SK-N-SH (cell line): ENCODE results near the gene RMDN3. TPM values are rescaled to one million over a fixed set of nuclear protein-coding genes. Genes with fewer than 3 reads are reported as not detected.

ENCODE experiments used
- CTCF ChIA-PET: fragments of 300-600, 350-600 bp; formaldehyde crosslinking; extraction: SDS; loops from one replicate; lab custom pipeline; 2021; lab: Yijun Ruan, JAX
- POLR2A ChIA-PET: fragments of 350-600 bp; sonication (Branson Sonifier 250); formaldehyde crosslinking; extraction: SDS; loops from one replicate; lab custom pipeline; 2020; ENCODE audit warnings: antibody characterized with exemption, inconsistent platforms; lab: Yijun Ruan, JAX
- DNase-seq: peaks from one replicate; pipeline ENCODE4 v3.0.0; 2012
- H2AFZ ChIP-seq: fragments of 200-600 bp; sonication (generic); 2 replicates; pipeline ENCODE4 v1.8.1; 2016; ENCODE audit warnings: antibody characterized with exemption, mild to moderate bottlenecking, low read depth
- H3F3A ChIP-seq: fragments of 200-600 bp; sonication (generic); replicated peaks from 2 replicates; pipeline ENCODE3; 2016; ENCODE audit warnings: antibody characterized with exemption, mild to moderate bottlenecking; ENCODE audit not compliant: insufficient read depth
- H3K27ac ChIP-seq, 2 experiments: fragments of 200-500 bp in 1 of 2; fragments of 200-600 bp in 1 of 2; sonication (Bioruptor generic) in 1 of 2; sonication (generic), shearing (Covaris generic) in 1 of 2; 2 replicates each; pipeline versions ENCODE4 v1.5.1 to v1.6.1; 2014 to 2016; ENCODE audit warnings: low read depth in 2 of 2, inconsistent platforms in 1 of 2, low read length in 1 of 2, mild to moderate bottlenecking in 1 of 2, mixed read lengths in 1 of 2
- H3K27me3 ChIP-seq: fragments of 200-600 bp; sonication (generic), shearing (Covaris generic); 2 replicates; pipeline ENCODE4 v1.6.1; 2016; ENCODE audit warnings: mixed run types; ENCODE audit not compliant: insufficient read depth
- H3K36me3 ChIP-seq, 2 experiments: fragments of 200-500 bp in 1 of 2; fragments of 200-600 bp in 1 of 2; sonication (Bioruptor generic) in 1 of 2; sonication (generic) in 1 of 2; replicated peaks in 1 of 2; 2 replicates each; pipeline versions ENCODE3 to v1.5.1; 2014 to 2016; ENCODE audit warnings: low read length in 1 of 2, mild to moderate bottlenecking in 1 of 2; ENCODE audit not compliant: insufficient read depth in 2 of 2, control insufficient read depth in 1 of 2
- H3K4me1 ChIP-seq, 2 experiments: fragments of 200-500 bp in 1 of 2; fragments of 200-600 bp in 1 of 2; sonication (Bioruptor generic) in 1 of 2; sonication (generic), shearing (Covaris generic) in 1 of 2; 2 replicates each; pipeline versions ENCODE4 v1.5.1 to v1.6.1; 2014 to 2016; ENCODE audit warnings: low read depth in 1 of 2, low read length in 1 of 2, mixed run types in 1 of 2; ENCODE audit not compliant: insufficient read depth in 2 of 2, control insufficient read depth in 1 of 2
- H3K4me2 ChIP-seq: fragments of 200-600 bp; sonication (generic), shearing (Covaris generic); 2 replicates; pipeline ENCODE4 v1.6.1; 2017; ENCODE audit warnings: mixed run types
- H3K4me3 ChIP-seq, 2 experiments: fragments of 200-500 bp in 1 of 2; fragments of 200-600 bp in 1 of 2; sonication (Bioruptor generic) in 1 of 2; sonication (generic), shearing (Covaris generic) in 1 of 2; 2 replicates each; pipeline versions ENCODE4 v1.5.1 to v1.8.1; 2014 to 2016; ENCODE audit warnings: low read depth in 2 of 2, inconsistent platforms in 1 of 2, low read length in 1 of 2, mild to moderate bottlenecking in 1 of 2, mixed read lengths in 1 of 2, moderate library complexity in 1 of 2
- H3K79me2 ChIP-seq: fragments of 200-600 bp; sonication (generic); 2 replicates; pipeline ENCODE4 v1.8.1; 2017; ENCODE audit warnings: mild to moderate bottlenecking; ENCODE audit not compliant: insufficient read depth
- H3K9ac ChIP-seq: fragments of 200-600 bp; sonication (generic); 2 replicates; pipeline ENCODE4 v1.6.1; 2017; ENCODE audit warnings: mixed run types
- H3K9me2 ChIP-seq: fragments of 200-600 bp; sonication (generic); 2 replicates; pipeline ENCODE4 v1.6.1; 2017; ENCODE audit warnings: mixed run types
- H3K9me3 ChIP-seq: fragments of 200-600 bp; sonication (generic); 2 replicates; pipeline ENCODE4 v1.6.1; 2017; ENCODE audit warnings: mixed run types, mild to moderate bottlenecking, moderate library complexity
- H4K20me1 ChIP-seq: fragments of 200-600 bp; sonication (generic); 2 replicates; pipeline ENCODE4 v1.6.1; 2017; ENCODE audit warnings: mild to moderate bottlenecking, mixed run types; ENCODE audit not compliant: insufficient read depth
- CTCF ChIP-seq: fragments of 200-600 bp; sonication (generic); IDR thresholded peaks from 2 replicates; pipeline ENCODE4 v1.6.1; 2017; ENCODE audit warnings: antibody characterized with exemption, mild to moderate bottlenecking, moderate library complexity
- FOXJ3 ChIP-seq: sonication (generic); formaldehyde crosslinking; IDR thresholded peaks from 2 replicates; pipeline ENCODE4 v1.5.1; 2020; ENCODE audit warnings: mild to moderate bottlenecking, missing genetic modification reagents
- GABPA ChIP-seq: IDR thresholded peaks from 2 replicates; pipeline ENCODE4 v1.4.0; 2012; ENCODE audit warnings: low read depth, mild to moderate bottlenecking
- MAX ChIP-seq: IDR thresholded peaks from 2 replicates; pipeline ENCODE4 v1.4.0; 2012; ENCODE audit warnings: low read depth
- MEF2A ChIP-seq: IDR thresholded peaks from 2 replicates; pipeline ENCODE4 v1.4.0; 2012; ENCODE audit warnings: low read depth, borderline replicate concordance
- NFIC ChIP-seq: IDR thresholded peaks from 2 replicates; pipeline ENCODE4 v1.4.0; 2012; ENCODE audit warnings: borderline replicate concordance
- PBX3 ChIP-seq: IDR thresholded peaks from 2 replicates; pipeline ENCODE4; 2012
- POLR2AphosphoS5 ChIP-seq: IDR thresholded peaks from 2 replicates; pipeline ENCODE4 v1.6.1; 2012; ENCODE audit warnings: low read depth, low read length
- RAD21 ChIP-seq: IDR thresholded peaks from 2 replicates; pipeline ENCODE4 v1.6.1; 2012; ENCODE audit warnings: mild to moderate bottlenecking, low read length
- REST ChIP-seq: IDR thresholded peaks from 2 replicates; pipeline ENCODE4 v1.6.1; 2012; ENCODE audit warnings: mild to moderate bottlenecking, low read depth, low read length, moderate library complexity
- RFX5 ChIP-seq: IDR thresholded peaks from 2 replicates; pipeline ENCODE4 v1.6.1; 2012; ENCODE audit warnings: mild to moderate bottlenecking, improper control_type of control experiment, low read length
- RXRA ChIP-seq: IDR thresholded peaks from 2 replicates; pipeline ENCODE4 v1.4.0; 2012; ENCODE audit warnings: low read depth, mild to moderate bottlenecking, borderline replicate concordance
- TAF1 ChIP-seq: IDR thresholded peaks from 2 replicates; pipeline ENCODE4 v1.6.1; 2012; ENCODE audit warnings: low read depth, mild to moderate bottlenecking, low read length, moderate library complexity, borderline replicate concordance
- TCF12 ChIP-seq: IDR thresholded peaks from 2 replicates; pipeline ENCODE4 v1.4.0; 2012
- WGBS: methylation state at CpG from one replicate; pipeline ENCODE4 v1.1.6; 2017; ENCODE audit warnings: low lambda C conversion rate; 5-methylcytosine and 5-hydroxymethylcytosine counted together
- polyA plus RNA-seq, 3 experiments: library from polyadenylated mRNA; depleted of rRNA; stranded (reverse); fragments of >200 nt; gene quantifications; 2 replicates each; pipeline ENCODE4 v1.2.3, GENCODE V29; 2012
- TF ChIP-seq, protein P1 (sequence below): fragments of 150-350 bp; IDR thresholded peaks from 2 replicates; pipeline ENCODE4 v1.6.1; 2016; ENCODE audit warnings: mild to moderate bottlenecking, low read depth, low read length
- TF ChIP-seq, protein P2 (sequence below): fragments of 150-350 bp; IDR thresholded peaks from 2 replicates; pipeline ENCODE4 v1.6.1; 2017; ENCODE audit warnings: antibody characterized with exemption, low read length, low read depth, borderline replicate concordance

The RMDN3 gene
- polyA plus RNA-seq, 1 of the 3 experiments (the other 2 are of a cell fraction), result 33.0 TPM

DNA sequence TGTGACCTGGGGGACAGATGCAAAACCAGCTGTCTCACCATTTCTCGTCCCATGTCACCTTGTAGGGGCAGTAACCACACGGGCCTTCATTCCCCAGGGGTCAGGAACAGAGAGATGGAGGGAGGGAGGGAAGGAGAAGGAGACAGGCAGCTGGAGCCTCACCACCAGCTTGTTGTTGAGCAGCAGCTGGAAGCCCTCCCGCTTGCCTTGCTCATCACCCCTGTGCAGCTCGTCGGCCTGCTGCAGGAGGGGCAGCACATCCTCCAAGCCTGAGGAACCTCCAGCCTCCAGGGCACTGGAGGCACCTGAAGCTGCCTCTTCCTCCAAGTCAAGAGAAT is 10.3 kb downstream of the RMDN3 start:
- POLR2A ChIA-PET, result no interaction called here

More for the DNA sequence above, 10.3 kb downstream of the RMDN3 start:
- 88% methylated on average over 2 of the region's 5 CpGs for WGBS
- CTCF ChIA-PET, result interaction anchor here (0.6 to 20.8 kb wide), 3 partner anchors 33 to 1741 kb away, joined by 3 to 555 read pairs (median 4); partner anchors contain the start of genes C15orf62 and GCHFR
- H2AFZ ChIP-seq, result no peak overlapping the region
- H3K36me3 ChIP-seq, result peaks cover 28 to 38% of the 10 kb centered on the region in 2 experiments
- no peak overlapping the region for H3K27ac ChIP-seq
- H3K9me2 ChIP-seq, result no peaks in the 10 kb centered on the region
- H4K20me1 ChIP-seq, result no peaks in the 10 kb centered on the region
- no peaks in the 10 kb centered on the region for H3K27me3 ChIP-seq
- no peaks in the 10 kb centered on the region for H3K79me2 ChIP-seq
- TF ChIP-seq, protein P1, sequence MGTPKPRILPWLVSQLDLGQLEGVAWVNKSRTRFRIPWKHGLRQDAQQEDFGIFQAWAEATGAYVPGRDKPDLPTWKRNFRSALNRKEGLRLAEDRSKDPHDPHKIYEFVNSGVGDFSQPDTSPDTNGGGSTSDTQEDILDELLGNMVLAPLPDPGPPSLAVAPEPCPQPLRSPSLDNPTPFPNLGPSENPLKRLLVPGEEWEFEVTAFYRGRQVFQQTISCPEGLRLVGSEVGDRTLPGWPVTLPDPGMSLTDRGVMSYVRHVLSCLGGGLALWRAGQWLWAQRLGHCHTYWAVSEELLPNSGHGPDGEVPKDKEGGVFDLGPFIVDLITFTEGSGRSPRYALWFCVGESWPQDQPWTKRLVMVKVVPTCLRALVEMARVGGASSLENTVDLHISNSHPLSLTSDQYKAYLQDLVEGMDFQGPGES, result no peak
- no peak for TF ChIP-seq RXRA
- TF ChIP-seq PBX3, result no peak
- no peak for TF ChIP-seq MEF2A
- TF ChIP-seq GABPA, result no peak
- no peak for TF ChIP-seq FOXJ3 (CRISPR knock-in tag)
- TF ChIP-seq NFIC, result no peak
- no peak for TF ChIP-seq MAX
- TF ChIP-seq RAD21, result no peak
- no peak for TF ChIP-seq POLR2AphosphoS5
- TF ChIP-seq TAF1, result no peak
- TF ChIP-seq REST, result no peak
- TF ChIP-seq TCF12, result no peak
- TF ChIP-seq CTCF, result no peak
- TF ChIP-seq, protein P2, sequence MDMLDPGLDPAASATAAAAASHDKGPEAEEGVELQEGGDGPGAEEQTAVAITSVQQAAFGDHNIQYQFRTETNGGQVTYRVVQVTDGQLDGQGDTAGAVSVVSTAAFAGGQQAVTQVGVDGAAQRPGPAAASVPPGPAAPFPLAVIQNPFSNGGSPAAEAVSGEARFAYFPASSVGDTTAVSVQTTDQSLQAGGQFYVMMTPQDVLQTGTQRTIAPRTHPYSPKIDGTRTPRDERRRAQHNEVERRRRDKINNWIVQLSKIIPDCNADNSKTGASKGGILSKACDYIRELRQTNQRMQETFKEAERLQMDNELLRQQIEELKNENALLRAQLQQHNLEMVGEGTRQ, result no peak
- no peak for TF ChIP-seq RFX5
- H3K4me2 ChIP-seq, result no peak overlapping the region
- DNase-seq, result no peak
- H3K4me3 ChIP-seq, result no peak overlapping the region
- H3K9ac ChIP-seq, result no peak overlapping the region
- no peaks in the 10 kb centered on the region for H3K9me3 ChIP-seq
- peaks cover 0 to 4% of the 10 kb centered on the region in 2 experiments; a peak in 1 of 4 replicates for H3K4me1 ChIP-seq
- H3F3A ChIP-seq, result peaks cover 6% of the 10 kb centered on the region
